ENCODE data around the gene OSER1.

DNA sequence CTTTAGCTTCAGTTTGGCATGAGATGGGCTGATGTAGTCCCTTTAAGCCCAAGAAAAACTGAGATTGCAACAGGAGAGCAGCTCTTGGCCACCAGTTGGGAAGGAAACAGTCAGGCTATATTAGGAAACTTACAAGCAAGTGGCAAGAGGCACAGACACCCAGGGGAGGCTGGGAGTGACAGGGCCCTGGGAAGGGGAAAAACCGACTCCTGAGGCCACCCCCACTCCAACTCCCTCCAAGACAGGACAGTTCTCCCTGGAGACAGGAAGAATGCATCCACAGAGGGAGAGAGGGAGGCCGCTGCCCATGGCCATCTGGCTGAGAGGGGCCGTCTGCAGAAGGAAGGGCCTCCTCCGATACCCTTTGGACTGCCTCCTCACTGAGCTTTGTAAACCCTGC is 44.1 kb downstream of the OSER1 start:
- TF ChIP-seq, protein P1, sequence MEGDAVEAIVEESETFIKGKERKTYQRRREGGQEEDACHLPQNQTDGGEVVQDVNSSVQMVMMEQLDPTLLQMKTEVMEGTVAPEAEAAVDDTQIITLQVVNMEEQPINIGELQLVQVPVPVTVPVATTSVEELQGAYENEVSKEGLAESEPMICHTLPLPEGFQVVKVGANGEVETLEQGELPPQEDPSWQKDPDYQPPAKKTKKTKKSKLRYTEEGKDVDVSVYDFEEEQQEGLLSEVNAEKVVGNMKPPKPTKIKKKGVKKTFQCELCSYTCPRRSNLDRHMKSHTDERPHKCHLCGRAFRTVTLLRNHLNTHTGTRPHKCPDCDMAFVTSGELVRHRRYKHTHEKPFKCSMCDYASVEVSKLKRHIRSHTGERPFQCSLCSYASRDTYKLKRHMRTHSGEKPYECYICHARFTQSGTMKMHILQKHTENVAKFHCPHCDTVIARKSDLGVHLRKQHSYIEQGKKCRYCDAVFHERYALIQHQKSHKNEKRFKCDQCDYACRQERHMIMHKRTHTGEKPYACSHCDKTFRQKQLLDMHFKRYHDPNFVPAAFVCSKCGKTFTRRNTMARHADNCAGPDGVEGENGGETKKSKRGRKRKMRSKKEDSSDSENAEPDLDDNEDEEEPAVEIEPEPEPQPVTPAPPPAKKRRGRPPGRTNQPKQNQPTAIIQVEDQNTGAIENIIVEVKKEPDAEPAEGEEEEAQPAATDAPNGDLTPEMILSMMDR (conservative IDR thresholded peaks at IDR 0.05 in 1 of 2, IDR thresholded peaks at IDR 0.05 in 1 of 2; ENCODE audit: low read depth in 1 of 2, low read length in 2 of 2), result no peak
- no peak for TF ChIP-seq EZH2 (IDR thresholded peaks at IDR 0.05; ENCODE audit: low read length, missing control alignments)
